SK-N-SH (cell line): ENCODE data around the gene APPL2. TPM values are rescaled to one million over a fixed set of nuclear protein-coding genes. Genes with fewer than 3 reads are reported as not detected.

Experiments
- CTCF ChIA-PET: fragments of 300-600, 350-600 bp; formaldehyde crosslinking; extraction: SDS; loops from one replicate; lab custom pipeline; 2021; lab: Yijun Ruan, JAX
- POLR2A ChIA-PET: fragments of 350-600 bp; sonication (Branson Sonifier 250); formaldehyde crosslinking; extraction: SDS; loops from one replicate; lab custom pipeline; 2020; ENCODE audit warnings: antibody characterized with exemption, inconsistent platforms; lab: Yijun Ruan, JAX
- DNase-seq: peaks from one replicate; pipeline ENCODE4 v3.0.0; 2012
- H2AFZ ChIP-seq: fragments of 200-600 bp; sonication (generic); 2 replicates; pipeline ENCODE4 v1.8.1; 2016; ENCODE audit warnings: antibody characterized with exemption, mild to moderate bottlenecking, low read depth
- H3F3A ChIP-seq: fragments of 200-600 bp; sonication (generic); replicated peaks from 2 replicates; pipeline ENCODE3; 2016; ENCODE audit warnings: antibody characterized with exemption, mild to moderate bottlenecking; ENCODE audit not compliant: insufficient read depth
- H3K27ac ChIP-seq, 2 experiments: fragments of 200-500 bp in 1 of 2; fragments of 200-600 bp in 1 of 2; sonication (Bioruptor generic) in 1 of 2; sonication (generic), shearing (Covaris generic) in 1 of 2; 2 replicates each; pipeline versions ENCODE4 v1.5.1 to v1.6.1; 2014 to 2016; ENCODE audit warnings: low read depth in 2 of 2, inconsistent platforms in 1 of 2, low read length in 1 of 2, mild to moderate bottlenecking in 1 of 2, mixed read lengths in 1 of 2
- H3K27me3 ChIP-seq: fragments of 200-600 bp; sonication (generic), shearing (Covaris generic); 2 replicates; pipeline ENCODE4 v1.6.1; 2016; ENCODE audit warnings: mixed run types; ENCODE audit not compliant: insufficient read depth
- H3K36me3 ChIP-seq, 2 experiments: fragments of 200-500 bp in 1 of 2; fragments of 200-600 bp in 1 of 2; sonication (Bioruptor generic) in 1 of 2; sonication (generic) in 1 of 2; replicated peaks in 1 of 2; 2 replicates each; pipeline versions ENCODE3 to v1.5.1; 2014 to 2016; ENCODE audit warnings: low read length in 1 of 2, mild to moderate bottlenecking in 1 of 2; ENCODE audit not compliant: insufficient read depth in 2 of 2, control insufficient read depth in 1 of 2
- H3K4me1 ChIP-seq, 2 experiments: fragments of 200-500 bp in 1 of 2; fragments of 200-600 bp in 1 of 2; sonication (Bioruptor generic) in 1 of 2; sonication (generic), shearing (Covaris generic) in 1 of 2; 2 replicates each; pipeline versions ENCODE4 v1.5.1 to v1.6.1; 2014 to 2016; ENCODE audit warnings: low read depth in 1 of 2, low read length in 1 of 2, mixed run types in 1 of 2; ENCODE audit not compliant: insufficient read depth in 2 of 2, control insufficient read depth in 1 of 2
- H3K4me2 ChIP-seq: fragments of 200-600 bp; sonication (generic), shearing (Covaris generic); 2 replicates; pipeline ENCODE4 v1.6.1; 2017; ENCODE audit warnings: mixed run types
- H3K4me3 ChIP-seq, 2 experiments: fragments of 200-500 bp in 1 of 2; fragments of 200-600 bp in 1 of 2; sonication (Bioruptor generic) in 1 of 2; sonication (generic), shearing (Covaris generic) in 1 of 2; 2 replicates each; pipeline versions ENCODE4 v1.5.1 to v1.8.1; 2014 to 2016; ENCODE audit warnings: low read depth in 2 of 2, inconsistent platforms in 1 of 2, low read length in 1 of 2, mild to moderate bottlenecking in 1 of 2, mixed read lengths in 1 of 2, moderate library complexity in 1 of 2
- H3K79me2 ChIP-seq: fragments of 200-600 bp; sonication (generic); 2 replicates; pipeline ENCODE4 v1.8.1; 2017; ENCODE audit warnings: mild to moderate bottlenecking; ENCODE audit not compliant: insufficient read depth
- H3K9ac ChIP-seq: fragments of 200-600 bp; sonication (generic); 2 replicates; pipeline ENCODE4 v1.6.1; 2017; ENCODE audit warnings: mixed run types
- H3K9me2 ChIP-seq: fragments of 200-600 bp; sonication (generic); 2 replicates; pipeline ENCODE4 v1.6.1; 2017; ENCODE audit warnings: mixed run types
- H3K9me3 ChIP-seq: fragments of 200-600 bp; sonication (generic); 2 replicates; pipeline ENCODE4 v1.6.1; 2017; ENCODE audit warnings: mixed run types, mild to moderate bottlenecking, moderate library complexity
- H4K20me1 ChIP-seq: fragments of 200-600 bp; sonication (generic); 2 replicates; pipeline ENCODE4 v1.6.1; 2017; ENCODE audit warnings: mild to moderate bottlenecking, mixed run types; ENCODE audit not compliant: insufficient read depth
- CHD2 ChIP-seq: fragments of 150-350 bp; IDR thresholded peaks from 2 replicates; pipeline ENCODE4 v1.6.1; 2018; ENCODE audit warnings: low read length; ENCODE audit not compliant: partially characterized antibody
- ELF1 ChIP-seq: IDR thresholded peaks from 2 replicates; pipeline ENCODE4 v1.4.0; 2012
- EP300 ChIP-seq, 2 experiments: IDR thresholded peaks; 2 replicates each; pipeline versions ENCODE4 v1.4.0 to v1.6.1; 2012; ENCODE audit warnings: borderline replicate concordance in 1 of 2, low read depth in 1 of 2, low read length in 1 of 2
- EZH2phosphoT487 ChIP-seq: fragments of 200-600 bp; sonication (generic); IDR thresholded peaks from 2 replicates; pipeline ENCODE4 v1.6.1; 2017; ENCODE audit warnings: low read depth, mixed run types, mild to moderate bottlenecking, antibody characterized with exemption, moderate library complexity, borderline replicate concordance
- FOSL2 ChIP-seq: IDR thresholded peaks from 2 replicates; pipeline ENCODE4 v1.4.0; 2012; ENCODE audit warnings: low read depth, mild to moderate bottlenecking, moderate library complexity, borderline replicate concordance
- GABPA ChIP-seq: IDR thresholded peaks from 2 replicates; pipeline ENCODE4 v1.4.0; 2012; ENCODE audit warnings: low read depth, mild to moderate bottlenecking
- GATA2 ChIP-seq: sonication (generic); formaldehyde crosslinking; IDR thresholded peaks from 2 replicates; pipeline ENCODE4 v1.5.0; 2020; ENCODE audit warnings: mild to moderate bottlenecking, missing genetic modification reagents
- NFIC ChIP-seq: IDR thresholded peaks from 2 replicates; pipeline ENCODE4 v1.4.0; 2012; ENCODE audit warnings: borderline replicate concordance
- NRF1 ChIP-seq: IDR thresholded peaks from 2 replicates; pipeline ENCODE4 v1.6.1; 2012; ENCODE audit warnings: low read depth, mild to moderate bottlenecking, low read length
- PBX3 ChIP-seq: IDR thresholded peaks from 2 replicates; pipeline ENCODE4; 2012
- POLR2AphosphoS5 ChIP-seq: IDR thresholded peaks from 2 replicates; pipeline ENCODE4 v1.6.1; 2012; ENCODE audit warnings: low read depth, low read length
- RAD21 ChIP-seq: IDR thresholded peaks from 2 replicates; pipeline ENCODE4 v1.6.1; 2012; ENCODE audit warnings: mild to moderate bottlenecking, low read length
- RCOR1 ChIP-seq: fragments of 150-350 bp; IDR thresholded peaks from 2 replicates; pipeline ENCODE4 v1.6.1; 2017; ENCODE audit warnings: antibody characterized with exemption, low read length
- RFX5 ChIP-seq: IDR thresholded peaks from 2 replicates; pipeline ENCODE4 v1.6.1; 2012; ENCODE audit warnings: mild to moderate bottlenecking, improper control_type of control experiment, low read length
- RXRA ChIP-seq: IDR thresholded peaks from 2 replicates; pipeline ENCODE4 v1.4.0; 2012; ENCODE audit warnings: low read depth, mild to moderate bottlenecking, borderline replicate concordance
- SIN3A ChIP-seq: IDR thresholded peaks from 2 replicates; pipeline ENCODE4 v1.6.1; 2012; ENCODE audit warnings: low read depth, mild to moderate bottlenecking, low read length, moderate library complexity, borderline replicate concordance
- SMC3 ChIP-seq: IDR thresholded peaks from 2 replicates; pipeline ENCODE4 v1.6.1; 2012; ENCODE audit warnings: low read depth, low read length, improper control_type of control experiment
- TEAD4 ChIP-seq: IDR thresholded peaks from 2 replicates; pipeline ENCODE4 v1.4.0; 2012; ENCODE audit warnings: mild to moderate bottlenecking, borderline replicate concordance; ENCODE audit not compliant: insufficient read depth
- WGBS: methylation state at CpG from one replicate; pipeline ENCODE4 v1.1.6; 2017; ENCODE audit warnings: low lambda C conversion rate; 5-methylcytosine and 5-hydroxymethylcytosine counted together
- polyA plus RNA-seq, 3 experiments: library from polyadenylated mRNA; depleted of rRNA; stranded (reverse); fragments of >200 nt; gene quantifications; 2 replicates each; pipeline ENCODE4 v1.2.3, GENCODE V29; 2012
- TF ChIP-seq, protein P1 (sequence below): fragments of 150-350 bp; IDR thresholded peaks from 2 replicates; pipeline ENCODE4 v1.6.1; 2016; ENCODE audit warnings: mild to moderate bottlenecking, low read depth, low read length
- TF ChIP-seq, protein P2 (sequence below): fragments of 150-350 bp; IDR thresholded peaks from 2 replicates; pipeline ENCODE4 v1.6.1; 2017; ENCODE audit warnings: antibody characterized with exemption, low read length, low read depth, borderline replicate concordance
- TF ChIP-seq, protein P3 (sequence below): IDR thresholded peaks from 2 replicates; pipeline ENCODE4 v1.6.1; 2012; ENCODE audit warnings: mild to moderate bottlenecking, low read depth, low read length, moderate library complexity

APPL2 gene
- polyA plus RNA-seq, 1 of the 3 experiments (the other 2 are of a cell fraction) = 59.2 TPM

DNA sequence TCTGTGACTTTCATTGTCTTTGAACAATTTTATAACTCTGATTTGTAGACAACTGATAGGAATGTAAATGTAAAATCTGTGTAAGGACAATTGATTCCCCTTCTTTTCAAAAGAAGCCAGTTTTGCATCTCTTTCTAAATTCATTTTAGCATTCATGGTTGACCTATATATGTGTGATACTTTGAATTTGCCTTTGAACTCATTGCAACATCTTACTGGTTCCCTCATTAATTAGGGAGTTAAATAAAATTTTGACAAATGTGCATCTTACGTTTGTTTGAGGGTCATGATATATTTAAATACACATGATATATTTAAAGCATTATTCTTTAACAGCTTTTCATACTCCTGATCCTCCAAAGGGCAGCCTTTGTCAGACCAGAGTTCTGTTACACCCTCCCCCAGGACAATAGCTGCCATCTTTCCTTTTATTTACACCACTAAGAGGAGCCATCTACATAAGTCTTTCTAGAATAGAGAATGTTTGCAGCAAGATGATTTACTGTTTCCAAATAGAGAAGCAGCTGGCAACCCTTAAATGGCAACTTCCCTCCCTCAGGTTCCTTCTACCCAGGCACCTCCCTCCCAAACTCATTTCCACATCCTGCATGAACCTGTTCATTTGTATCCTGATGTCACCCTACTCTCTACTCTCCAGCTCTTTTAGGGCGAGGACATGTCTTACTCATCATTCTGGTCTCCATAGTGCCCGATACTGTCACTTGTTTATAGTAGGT is 40.2 kb upstream of the APPL2 start:
- Histone ChIP-seq H3K4me2 (no peak overlapping the region), H4K20me1 (no peaks in the 10 kb centered on the region), H3K9me2 (no peaks in the 10 kb centered on the region), H3K9ac (no peak overlapping the region), H3K79me2 (no peaks in the 10 kb centered on the region; the same call in 1 of the 2 replicates), H3K27me3 (no peaks in the 10 kb centered on the region), H3K4me1 (peaks cover 0 to 9% of the 10 kb centered on the region in 2 experiments; a peak in 2 of 4 replicates), H3F3A (peaks cover 7% of the 10 kb centered on the region), H3K9me3 (no peaks in the 10 kb centered on the region), H3K36me3 (no peaks in the 10 kb centered on the region), H3K27ac (no peak overlapping the region), H3K4me3 (no peak overlapping the region), H2AFZ (no peak overlapping the region)
- ChIA-PET POLR2A (no interaction called here), CTCF (interaction anchor here (1.0 kb wide), 1 partner anchor 107 kb away, joined by 4 read pairs; no protein-coding TSS in a partner anchor)
- no peak for DNase-seq
- WGBS = 89% methylated on average over 3 of the region's 3 CpGs
- TF ChIP-seq PBX3 (no peak), TEAD4 (no peak), GATA2 (CRISPR knock-in tag) (no peak), POLR2AphosphoS5 (no peak), NRF1 (no peak), EP300 (IDR thresholded peaks at IDR 0.05; ENCODE audit: borderline replicate concordance in 1 of 2, low read depth in 1 of 2, low read length in 1 of 2) (no peak), GABPA (no peak), ELF1 (no peak), EZH2phosphoT487 (no peak), SMC3 (no peak), RCOR1 (no peak)
- TF ChIP-seq, protein P1, sequence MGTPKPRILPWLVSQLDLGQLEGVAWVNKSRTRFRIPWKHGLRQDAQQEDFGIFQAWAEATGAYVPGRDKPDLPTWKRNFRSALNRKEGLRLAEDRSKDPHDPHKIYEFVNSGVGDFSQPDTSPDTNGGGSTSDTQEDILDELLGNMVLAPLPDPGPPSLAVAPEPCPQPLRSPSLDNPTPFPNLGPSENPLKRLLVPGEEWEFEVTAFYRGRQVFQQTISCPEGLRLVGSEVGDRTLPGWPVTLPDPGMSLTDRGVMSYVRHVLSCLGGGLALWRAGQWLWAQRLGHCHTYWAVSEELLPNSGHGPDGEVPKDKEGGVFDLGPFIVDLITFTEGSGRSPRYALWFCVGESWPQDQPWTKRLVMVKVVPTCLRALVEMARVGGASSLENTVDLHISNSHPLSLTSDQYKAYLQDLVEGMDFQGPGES = no peak
- TF ChIP-seq, protein P2, sequence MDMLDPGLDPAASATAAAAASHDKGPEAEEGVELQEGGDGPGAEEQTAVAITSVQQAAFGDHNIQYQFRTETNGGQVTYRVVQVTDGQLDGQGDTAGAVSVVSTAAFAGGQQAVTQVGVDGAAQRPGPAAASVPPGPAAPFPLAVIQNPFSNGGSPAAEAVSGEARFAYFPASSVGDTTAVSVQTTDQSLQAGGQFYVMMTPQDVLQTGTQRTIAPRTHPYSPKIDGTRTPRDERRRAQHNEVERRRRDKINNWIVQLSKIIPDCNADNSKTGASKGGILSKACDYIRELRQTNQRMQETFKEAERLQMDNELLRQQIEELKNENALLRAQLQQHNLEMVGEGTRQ = no peak

DNA sequence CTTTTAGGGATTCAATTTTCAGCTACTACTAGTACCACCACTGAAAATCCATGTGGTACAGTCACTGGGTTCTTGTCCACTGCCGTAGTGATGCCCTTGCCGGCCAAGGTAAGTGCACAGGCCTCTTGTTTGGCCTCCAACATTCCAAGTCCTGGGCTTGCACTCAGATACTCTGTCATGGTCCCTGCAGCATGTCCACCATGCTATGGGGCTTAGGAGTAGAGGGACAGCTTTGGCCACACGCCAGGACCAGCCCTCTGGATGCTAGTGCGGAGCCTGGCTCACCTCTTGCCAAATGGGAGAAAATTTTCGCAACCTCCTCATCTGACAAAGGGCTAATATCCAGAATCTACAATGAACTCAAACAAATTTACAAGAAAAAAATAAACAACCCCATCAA is 38.6 kb upstream of the APPL2 start:
- no peak for DNase-seq
- POLR2A ChIA-PET = no interaction called here
- Histone ChIP-seq H3K4me2 (no peak overlapping the region), H4K20me1 (no peaks in the 10 kb centered on the region), H3K27me3 (no peaks in the 10 kb centered on the region), H3K4me1 (peaks cover 8 to 18% of the 10 kb centered on the region in 2 experiments), H3K36me3 (no peaks in the 10 kb centered on the region), H3K4me3 (no peak overlapping the region), H3K9me3 (no peaks in the 10 kb centered on the region), H3K79me2 (no peaks in the 10 kb centered on the region), H3F3A (peaks cover 11% of the 10 kb centered on the region), H3K27ac (no peak overlapping the region), H3K9ac (no peak overlapping the region), H3K9me2 (no peaks in the 10 kb centered on the region), H2AFZ (no peak overlapping the region)
- CTCF ChIA-PET = no interaction called here
- 79% methylated on average over 5 of the region's 5 CpGs for WGBS
- TF ChIP-seq CHD2 = no peak
- no peak for TF ChIP-seq SIN3A
- TF ChIP-seq NRF1 = no peak
- no peak for TF ChIP-seq NFIC
- TF ChIP-seq RXRA = no peak
- TF ChIP-seq, protein P3, sequence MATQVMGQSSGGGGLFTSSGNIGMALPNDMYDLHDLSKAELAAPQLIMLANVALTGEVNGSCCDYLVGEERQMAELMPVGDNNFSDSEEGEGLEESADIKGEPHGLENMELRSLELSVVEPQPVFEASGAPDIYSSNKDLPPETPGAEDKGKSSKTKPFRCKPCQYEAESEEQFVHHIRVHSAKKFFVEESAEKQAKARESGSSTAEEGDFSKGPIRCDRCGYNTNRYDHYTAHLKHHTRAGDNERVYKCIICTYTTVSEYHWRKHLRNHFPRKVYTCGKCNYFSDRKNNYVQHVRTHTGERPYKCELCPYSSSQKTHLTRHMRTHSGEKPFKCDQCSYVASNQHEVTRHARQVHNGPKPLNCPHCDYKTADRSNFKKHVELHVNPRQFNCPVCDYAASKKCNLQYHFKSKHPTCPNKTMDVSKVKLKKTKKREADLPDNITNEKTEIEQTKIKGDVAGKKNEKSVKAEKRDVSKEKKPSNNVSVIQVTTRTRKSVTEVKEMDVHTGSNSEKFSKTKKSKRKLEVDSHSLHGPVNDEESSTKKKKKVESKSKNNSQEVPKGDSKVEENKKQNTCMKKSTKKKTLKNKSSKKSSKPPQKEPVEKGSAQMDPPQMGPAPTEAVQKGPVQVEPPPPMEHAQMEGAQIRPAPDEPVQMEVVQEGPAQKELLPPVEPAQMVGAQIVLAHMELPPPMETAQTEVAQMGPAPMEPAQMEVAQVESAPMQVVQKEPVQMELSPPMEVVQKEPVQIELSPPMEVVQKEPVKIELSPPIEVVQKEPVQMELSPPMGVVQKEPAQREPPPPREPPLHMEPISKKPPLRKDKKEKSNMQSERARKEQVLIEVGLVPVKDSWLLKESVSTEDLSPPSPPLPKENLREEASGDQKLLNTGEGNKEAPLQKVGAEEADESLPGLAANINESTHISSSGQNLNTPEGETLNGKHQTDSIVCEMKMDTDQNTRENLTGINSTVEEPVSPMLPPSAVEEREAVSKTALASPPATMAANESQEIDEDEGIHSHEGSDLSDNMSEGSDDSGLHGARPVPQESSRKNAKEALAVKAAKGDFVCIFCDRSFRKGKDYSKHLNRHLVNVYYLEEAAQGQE = no peak
- no peak for TF ChIP-seq FOSL2
- TF ChIP-seq RFX5 = no peak
- TF ChIP-seq RAD21 = no peak
- no peak for TF ChIP-seq ELF1
- no peak for TF ChIP-seq EP300 (IDR thresholded peaks at IDR 0.05; ENCODE audit: borderline replicate concordance in 1 of 2, low read depth in 1 of 2, low read length in 1 of 2)
